Stimulated activated CD4-positive, alpha-beta T cell treated with anti-CD3 and anti-CD28 coated beads, Interleukin-4, amount 100 ng/mL, for 48 hours (primary cell): ENCODE results near the gene FHIP1A.

Source experiments
- DNase-seq, 2 donors: peaks; one replicate each; pipeline ENCODE4 v3.0.0-alpha.2; 2020; ENCODE audit warnings: low read depth in 2 of 2

Gene FHIP1A

DNA sequence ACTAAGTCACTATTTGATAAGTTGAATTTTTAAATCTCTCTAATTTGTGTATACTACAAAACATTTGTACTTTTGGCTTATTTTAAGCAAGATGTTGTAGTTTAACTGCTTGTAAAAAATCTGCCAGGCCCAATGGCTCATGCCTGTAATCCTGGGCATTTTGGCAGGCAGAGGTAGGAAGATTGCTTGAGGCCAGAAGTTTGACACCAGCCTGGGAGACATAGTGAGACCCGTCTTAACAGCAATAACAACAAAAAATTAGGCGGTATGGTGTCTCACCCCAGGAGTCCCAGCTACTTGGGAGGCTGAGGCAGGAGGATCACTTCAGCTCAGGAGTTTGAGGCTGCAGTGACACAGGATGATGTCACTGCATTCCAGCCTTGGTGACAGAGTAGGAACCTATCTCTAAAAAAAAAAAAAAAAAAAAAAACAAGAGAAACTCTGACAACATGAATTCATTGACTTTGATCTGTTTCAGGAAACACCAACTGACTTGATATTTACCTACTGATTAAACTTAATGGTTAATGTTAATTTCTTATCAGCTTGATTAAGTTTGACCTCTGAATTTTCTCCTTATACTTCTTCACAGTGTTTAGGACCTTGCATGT lies 8.9 kb downstream of the FHIP1A start:
- DNase-seq, result no peak

DNA sequence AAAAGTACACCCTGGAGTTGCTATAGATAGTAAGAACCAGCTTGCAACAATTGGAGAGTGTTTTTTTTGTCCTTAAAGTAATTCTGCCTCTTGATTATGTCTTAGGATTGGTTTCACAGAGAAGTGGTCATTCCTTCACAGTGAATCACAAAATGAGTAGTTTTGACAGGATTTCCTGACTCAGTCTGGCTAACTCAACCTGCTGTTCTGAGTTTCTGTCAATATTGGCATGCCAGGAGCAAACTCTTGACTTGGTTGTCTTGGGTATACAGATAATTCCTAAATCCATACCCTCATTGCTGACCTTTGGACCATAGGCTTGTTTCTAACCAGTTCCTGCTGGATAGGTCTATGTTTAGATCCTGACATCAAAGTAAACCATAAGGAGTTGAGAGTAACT lies 9.4 kb downstream of the FHIP1A start:
- DNase-seq, result no peak

DNA sequence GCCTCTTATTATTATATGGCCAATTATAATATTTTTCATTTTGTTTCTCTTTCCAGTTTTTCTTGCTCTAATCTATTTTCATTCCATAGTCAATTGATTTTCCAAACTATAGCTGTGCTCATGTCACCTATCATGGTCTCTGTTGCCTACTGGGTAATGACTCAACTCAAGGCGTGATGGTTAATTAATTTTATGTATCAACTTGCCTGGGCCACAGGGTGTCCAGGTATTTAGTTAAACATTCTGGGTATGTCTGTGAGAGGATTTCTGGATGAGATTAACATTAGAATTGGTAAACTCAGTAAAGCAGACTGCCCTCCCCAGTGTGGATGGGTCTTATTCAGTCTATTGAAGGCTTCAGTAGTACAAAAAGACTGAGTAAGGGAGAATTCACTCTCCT lies 9.9 kb downstream of the FHIP1A start:
- no peak for DNase-seq

DNA sequence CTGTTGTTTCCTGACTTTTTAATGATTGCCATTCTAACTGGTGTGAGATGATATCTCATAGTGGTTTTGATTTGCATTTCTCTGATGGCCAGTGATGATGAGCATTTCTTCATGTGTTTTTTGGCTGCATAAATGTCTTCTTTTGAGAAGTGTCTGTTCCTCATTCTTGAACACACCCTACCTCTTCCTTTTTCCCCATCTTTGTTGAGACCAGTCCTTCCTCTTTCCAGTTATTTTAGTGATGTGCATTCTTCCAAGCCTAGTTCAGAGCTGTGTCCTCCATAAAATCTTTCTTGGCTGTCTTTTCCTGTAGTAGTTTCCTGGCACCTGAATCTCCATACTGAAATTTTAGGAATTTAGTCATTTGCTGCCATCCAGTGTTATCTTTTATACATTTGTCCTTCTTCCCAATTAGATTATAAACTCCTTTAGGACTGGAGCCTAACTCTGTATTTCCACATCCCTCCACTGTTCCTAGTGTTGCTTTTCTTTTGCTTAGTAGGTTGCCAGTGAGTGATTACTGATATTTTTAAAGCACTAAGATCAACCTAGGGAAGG lies 11.4 kb downstream of the FHIP1A start:
- no peak for DNase-seq

DNA sequence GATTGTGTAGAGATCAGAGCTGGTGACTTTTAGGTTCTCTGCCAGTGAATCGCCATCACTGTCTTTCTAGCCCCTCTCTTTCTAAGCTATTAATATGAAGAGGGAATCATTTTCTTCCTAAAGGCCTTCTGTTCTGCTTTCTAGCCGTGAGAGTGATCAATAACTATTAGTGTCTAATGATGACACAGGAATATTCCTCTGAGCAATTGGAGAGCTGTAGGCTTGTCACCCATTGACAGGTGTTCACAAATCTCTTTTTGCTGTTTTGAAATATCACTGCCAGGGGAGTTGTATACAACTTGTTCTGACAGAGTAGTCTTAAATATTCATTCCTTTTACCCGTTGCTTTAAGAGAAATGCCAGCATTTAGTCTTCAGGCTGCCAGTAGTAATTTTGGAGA lies 13.9 kb downstream of the FHIP1A start:
- no peak for DNase-seq

DNA sequence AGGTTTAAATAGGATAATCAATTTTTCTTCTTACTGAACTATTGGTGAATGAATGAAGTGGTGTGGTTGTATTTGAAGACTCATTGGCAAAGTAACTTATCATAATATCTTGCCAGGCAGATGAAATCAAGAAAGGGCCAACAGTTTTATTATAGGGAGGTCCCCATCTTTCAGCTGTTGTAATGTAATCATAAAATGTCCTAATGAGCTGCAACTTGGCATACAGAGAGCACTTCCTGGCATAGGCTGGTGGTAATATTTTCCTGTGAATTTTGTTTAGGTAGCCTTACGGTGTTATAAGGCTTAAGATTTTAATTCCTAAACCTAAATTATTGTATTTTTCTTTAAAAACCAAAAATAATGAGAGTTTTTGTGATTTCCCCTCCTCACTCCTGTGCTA lies 17.5 kb downstream of the FHIP1A start:
- DNase-seq, result no peak

DNA sequence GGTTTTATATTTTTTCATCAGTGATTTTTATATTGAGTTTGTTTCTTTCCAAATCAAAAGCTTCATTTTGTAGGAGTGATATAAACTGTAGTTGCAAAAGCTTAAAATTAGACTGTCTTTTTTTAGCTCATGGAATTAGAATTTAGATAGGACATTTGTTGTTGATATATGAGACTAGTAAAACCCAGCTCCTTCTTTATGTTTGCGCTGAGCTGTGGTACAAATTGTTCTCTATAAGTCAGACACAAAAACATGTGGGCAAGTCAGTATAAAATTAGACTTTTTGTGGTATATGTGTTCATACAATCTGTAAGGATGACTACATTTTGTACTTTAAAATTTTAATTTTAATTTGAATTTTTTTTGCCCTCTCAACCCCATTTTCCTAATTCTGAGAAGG lies 18.3 kb downstream of the FHIP1A start:
- no peak for DNase-seq

DNA sequence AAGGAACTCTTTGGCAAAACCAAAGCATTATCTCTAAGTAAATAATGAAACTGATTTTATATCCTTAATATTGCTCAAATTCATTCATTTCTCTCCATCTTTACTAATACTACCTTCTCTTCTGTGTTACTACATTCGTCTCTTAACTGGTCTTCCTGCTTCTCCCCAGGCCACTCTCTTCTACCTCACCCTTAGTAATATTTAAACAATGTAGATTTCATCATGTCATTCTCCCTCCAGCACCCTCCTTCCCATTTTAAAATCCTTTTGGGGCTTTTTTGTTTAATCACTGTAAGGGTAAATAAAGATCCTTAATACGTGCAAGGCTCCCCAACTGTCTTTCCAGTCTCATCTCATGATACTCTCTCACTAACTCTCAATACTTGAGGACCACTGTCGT lies 19.4 kb downstream of the FHIP1A start:
- DNase-seq, result no peak

DNA sequence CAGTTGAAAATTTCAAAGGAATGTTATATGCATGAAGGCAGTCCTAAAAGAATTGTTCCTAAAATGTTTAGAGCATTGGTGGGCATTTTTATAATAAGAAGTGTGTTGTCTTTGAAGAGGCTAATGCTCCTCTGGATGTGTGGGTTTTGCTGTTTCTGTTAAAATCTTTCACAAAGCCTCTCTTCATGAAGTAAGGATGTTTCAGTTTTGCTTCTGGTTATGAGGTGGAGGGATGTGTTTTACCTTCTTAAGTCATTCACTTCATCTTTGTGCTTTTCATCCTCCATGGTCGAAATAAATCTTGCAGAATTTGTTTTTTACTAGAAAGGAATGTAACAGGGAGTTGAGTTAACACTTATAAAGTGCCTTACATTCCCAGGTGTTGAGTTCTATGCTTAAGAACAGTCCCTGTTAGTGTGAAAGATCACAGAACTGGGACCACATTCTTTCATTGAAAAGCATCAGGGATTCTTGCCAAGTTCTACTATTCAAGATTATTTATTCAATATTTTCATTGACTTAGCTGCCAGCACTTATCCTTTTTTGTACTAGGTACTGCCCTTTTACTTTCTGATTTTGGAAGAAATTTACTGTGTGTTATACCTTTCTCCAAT lies 21.1 kb downstream of the FHIP1A start:
- no peak for DNase-seq

DNA sequence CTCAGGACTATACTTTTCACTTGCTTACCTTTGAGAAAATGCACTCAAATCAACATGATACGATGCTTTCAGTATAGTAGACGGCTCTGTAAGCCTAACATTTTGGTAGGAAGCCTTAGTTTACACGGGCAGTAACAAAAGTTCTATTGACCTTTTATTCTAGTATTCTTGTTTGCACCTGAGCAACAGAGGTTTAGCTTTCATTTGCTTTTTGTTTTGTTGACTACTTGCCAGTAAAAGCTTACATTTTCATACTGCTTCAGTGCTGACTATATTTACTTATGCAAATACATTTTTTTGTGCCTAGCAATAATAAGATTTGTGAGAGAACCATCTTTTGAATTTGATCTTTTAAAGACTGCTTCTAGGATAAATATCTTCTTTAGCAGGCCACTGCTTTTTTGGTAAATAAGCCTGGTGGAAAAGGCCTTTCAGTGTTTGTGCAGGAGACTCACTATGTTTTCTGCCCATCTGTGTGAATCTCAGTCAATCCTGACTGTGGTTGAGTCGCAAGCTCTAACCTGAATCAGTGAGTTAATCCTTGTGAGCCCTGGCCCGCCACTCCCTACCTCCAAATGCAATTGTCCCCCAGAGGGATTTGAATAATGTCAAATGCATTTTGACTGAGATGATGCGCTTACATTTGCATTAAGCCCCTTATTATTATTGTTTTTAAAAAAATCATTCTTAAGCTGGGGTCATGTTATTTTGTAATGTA lies 21.9 kb downstream of the FHIP1A start:
- no peak for DNase-seq

DNA sequence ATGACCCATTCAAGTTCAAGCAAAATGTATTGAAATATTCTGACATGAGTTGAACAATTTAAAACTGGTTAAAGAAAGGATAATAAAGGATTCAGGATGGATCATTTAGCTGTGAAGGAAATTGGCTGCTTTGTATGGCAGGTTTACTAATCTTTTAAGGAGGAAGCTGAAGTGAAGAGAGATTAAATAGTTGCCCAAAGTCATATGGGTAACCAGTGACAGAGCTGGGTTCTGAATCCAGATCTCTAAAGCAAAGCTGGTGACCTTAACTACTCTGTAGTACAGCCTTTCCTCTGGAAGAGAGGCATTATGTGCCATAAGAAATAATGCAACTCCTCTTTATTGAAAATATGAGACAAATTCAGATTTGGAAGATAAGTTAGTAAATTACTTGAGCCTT lies 22.8 kb downstream of the FHIP1A start:
- DNase-seq, result no peak

DNA sequence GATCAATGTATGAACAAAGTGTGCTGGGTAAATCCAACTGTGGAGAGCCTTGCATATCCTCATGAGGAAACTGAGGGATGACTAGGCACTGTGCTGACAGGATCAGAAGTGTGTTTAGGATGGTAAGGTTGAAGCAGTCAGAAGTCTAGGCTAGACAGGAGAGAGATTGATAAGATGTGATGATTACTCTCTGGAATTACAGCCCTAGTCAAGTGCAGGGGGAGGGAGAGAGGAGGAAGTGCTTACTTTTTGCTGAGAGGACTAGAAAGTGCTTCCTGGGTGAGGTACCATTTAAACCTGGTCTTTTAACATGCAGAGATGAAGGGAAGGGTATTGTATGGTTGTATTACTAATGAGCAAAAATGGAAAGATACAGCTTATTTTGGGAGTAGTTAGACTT lies 23.7 kb downstream of the FHIP1A start:
- no peak for DNase-seq

DNA sequence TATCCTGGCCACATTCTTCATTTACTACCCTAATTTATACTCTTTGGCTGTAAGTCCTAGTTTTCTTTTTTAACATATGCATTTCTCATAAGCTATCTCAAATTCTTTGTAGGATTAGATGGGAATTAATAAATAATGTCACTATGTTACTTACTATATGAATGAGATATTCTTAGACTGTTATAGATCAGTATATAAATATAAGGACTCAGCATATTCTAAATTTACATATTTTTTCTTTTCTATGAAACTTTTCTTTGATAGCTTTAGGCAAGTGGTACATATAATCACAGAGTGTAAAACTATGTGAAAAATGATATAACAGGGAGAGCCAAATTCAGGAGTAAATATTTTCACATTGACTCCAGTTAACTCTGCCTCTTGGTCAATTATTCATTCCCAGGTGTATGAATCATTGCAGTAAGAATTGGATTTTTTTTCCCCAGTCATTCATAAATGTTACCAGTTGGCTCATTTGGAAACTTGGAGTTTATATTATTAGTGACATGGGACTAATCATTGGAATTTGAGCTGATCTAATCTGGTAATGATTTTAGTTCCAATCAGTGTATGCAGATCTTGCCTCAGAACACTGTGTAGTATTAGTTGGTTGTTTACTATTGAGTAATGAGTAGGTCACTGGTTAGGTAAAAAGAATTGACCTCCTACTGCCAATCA lies 25.3 kb downstream of the FHIP1A start:
- DNase-seq, result no peak

DNA sequence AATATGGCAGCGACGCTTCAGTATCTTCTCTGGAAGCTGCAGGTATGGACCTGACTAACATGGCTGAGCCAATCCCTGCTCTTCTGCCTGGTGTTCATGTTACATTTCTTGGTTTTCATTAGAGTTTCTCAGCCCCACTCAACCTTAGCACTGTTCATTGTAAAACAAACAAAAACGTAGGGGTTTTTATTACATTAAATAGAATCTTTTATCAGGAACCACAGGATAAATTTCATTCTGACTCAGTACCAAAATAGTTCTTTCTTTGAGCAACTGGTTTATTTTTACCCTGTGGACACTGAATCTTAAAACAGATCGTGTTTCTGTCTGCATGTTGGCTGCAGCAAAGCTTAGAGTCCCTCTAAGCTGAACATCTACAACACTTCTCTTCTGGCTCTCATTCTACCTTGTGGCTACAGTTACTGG lies 27.1 kb downstream of the FHIP1A start:
- DNase-seq, result no peak

DNA sequence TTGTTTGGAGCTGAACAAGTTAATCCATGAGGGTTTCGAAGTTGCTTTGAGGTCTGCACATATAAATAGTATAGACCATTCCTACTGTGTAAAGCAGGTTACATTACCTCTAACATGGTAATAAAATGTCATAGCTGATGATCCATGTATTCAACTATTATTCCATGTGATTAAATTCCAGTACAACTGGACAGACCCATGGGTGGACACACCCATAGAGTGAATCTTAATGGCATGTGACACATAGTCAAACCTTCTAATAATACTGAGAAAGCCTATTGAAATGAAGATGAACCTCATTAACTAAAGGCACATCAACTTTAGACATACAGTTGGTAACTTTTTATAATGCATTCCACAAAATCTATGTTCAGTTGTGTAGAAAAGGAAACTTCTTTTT lies 28.5 kb downstream of the FHIP1A start:
- DNase-seq, result no peak

DNA sequence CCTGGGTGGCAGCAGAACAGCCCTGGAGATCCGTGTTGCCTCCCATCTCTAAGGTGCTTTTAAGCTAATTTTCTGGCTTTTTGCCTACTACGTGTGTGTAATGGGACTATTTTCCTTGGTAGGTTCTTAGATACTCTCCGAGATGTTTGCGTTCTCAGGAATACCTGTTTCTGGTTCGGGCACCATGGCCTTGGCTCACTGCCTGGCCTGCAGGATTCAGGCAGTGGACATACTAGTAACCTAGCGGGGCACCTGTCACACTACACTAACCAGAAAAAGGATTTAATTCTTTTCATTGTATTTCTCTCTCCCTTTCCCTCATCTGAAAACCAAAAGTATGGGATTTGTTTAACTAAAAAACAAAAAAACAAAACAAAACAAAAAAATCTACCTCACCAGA lies 29.2 kb downstream of the FHIP1A start:
- no peak for DNase-seq

DNA sequence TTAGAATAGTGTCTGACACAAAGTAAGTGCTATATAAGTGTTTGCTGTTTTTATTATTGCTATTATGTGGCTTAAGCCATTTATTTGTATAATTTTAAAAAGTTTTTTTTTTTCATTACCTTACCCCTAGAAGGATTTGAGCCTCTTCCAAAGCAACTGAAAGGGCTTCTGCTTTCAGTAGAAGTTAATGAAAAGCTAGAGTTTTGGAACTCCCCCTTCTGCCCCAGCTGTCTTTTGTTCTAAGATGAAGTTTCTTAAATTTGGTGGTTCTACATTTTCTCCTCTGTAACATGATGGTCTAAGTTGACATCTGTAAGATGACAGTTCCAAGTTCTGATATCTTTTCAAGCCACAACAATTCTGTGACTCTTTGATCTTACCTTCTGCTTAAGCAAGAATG lies 30.3 kb downstream of the FHIP1A start:
- no peak for DNase-seq

DNA sequence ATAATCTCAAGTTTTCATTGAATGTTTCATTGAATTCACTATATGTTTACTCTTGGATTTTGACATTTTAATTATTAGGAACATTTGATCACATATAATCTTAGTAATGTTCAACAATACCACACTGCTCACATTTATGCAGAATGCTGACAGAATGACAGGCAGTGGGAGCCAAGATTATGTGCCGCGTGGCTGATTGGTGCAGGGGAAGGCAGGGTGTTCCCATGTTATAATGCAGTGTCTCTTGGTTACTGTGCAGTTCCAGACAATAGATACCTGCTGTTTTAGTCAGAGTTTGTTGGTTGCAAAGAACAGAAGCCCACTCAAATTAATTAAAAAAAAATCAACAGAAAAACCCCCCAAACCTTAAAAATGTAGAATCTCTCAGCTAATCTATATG lies 33.0 kb downstream of the FHIP1A start:
- no peak for DNase-seq

DNA sequence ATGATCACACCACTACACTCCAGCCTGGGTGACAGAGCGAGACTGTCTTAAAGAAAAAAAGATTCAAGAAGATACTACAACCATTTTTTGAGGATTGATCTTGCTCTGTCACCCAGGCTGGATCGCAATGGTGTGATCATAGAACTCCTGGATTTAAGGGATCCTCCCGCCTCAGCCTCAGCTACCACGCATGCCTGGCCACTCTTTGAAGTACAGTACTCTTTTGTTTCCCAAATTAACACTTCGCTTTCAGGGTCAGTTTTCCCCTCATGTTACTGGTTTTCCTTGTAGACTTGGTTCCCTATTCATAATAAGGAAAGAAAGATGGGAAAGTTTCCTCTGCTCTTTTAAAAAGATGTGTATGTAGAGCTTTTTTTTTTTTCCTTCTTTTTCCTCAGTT lies 34.3 kb downstream of the FHIP1A start:
- no peak for DNase-seq

DNA sequence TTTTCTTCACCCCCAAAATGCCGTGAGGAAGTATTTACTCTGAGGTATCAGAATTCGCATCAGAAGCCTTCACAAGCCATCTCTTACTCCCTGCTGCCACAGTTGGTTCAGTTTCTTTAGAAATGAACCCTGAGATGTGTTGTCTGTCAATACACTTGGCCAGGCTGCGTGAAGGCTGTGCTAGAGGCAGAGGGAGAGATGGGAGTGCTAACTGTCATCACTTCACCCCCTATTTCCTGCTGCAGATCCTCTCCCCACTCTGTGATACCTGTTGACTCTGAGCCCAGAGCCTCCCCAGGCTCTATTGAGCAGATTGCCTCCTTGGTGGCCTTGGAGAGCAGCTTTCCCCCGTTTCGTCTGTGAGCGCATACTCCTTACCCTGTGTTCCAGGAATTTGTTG lies 34.8 kb downstream of the FHIP1A start:
- no peak for DNase-seq

DNA sequence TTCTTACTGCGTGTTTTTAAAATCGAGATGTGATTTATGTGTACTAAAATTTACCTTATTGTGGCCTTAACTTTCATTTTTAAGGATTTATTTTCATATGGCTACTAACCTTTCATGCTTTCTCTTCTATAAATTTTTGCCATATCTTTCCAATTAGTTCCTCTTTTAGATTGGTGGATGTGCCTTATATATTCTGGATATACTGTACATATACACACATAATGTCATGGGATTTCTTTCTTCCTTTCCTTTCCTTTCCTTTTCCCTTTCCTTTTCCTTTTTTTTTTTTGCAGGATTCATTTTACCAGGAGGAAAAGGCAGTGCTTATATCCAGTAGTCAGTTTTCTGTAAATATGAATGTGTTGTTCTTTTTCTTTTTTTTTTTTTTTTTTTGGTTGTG lies 37.2 kb downstream of the FHIP1A start:
- DNase-seq, result no peak

DNA sequence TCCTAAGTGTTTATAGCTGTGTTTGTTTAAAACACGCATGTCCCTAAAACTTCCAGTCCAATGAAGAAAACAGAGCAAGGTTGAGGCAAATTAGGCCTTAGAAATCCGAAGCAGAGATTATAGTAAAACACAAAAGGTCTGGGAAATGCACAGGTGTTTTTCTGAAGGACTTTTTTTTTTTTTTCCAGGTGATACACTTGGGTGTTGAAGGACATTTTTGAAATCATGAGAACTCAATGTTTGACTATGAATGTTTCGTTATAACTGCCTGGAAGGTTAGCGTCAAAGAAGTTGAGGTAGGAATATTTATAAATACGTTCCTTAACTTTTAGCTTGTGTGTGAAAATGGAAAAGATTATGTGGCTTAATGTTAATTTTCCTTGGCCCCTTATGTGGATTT lies 45.5 kb downstream of the FHIP1A start:
- no peak for DNase-seq

DNA sequence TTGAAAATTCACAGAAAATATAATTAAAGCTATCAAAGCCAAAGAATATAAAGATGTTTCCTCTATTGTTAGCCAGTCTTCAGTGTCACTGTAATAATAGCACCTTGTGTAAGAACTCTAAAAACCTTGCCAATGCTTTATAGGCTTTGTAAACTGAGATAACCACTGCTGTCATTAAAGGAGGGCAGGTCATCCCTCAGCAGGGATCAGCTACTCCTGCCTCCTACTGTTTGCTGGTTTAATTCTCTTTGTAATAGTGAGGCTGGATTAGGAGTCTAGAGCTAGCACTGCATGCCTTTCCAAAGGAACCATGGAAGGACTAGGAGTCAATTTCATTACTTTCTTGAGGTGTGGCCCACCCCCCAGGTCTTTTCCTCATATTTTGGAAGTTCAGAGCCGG lies 46.2 kb downstream of the FHIP1A start:
- no peak for DNase-seq
